HG03175 (cell line): ENCODE measurements around the gene SERPINF2.
"Not testable (repeated sequence)": the region's sequence is repeated elsewhere in the genome, so short reads cannot be mapped to it uniquely, and the experiment has no call there.

ENCODE experiments used
- ATAC-seq: cut with Tn5 transposase; IDR thresholded peaks from one replicate; pipeline ENCODE4 v1.9.1; 2021; ENCODE audit warnings: mild to moderate bottlenecking, moderate library complexity; ENCODE audit not compliant: unreplicated experiment

Gene SERPINF2

GRCh38 chr17:1716076-1716911 lies 26.4 kb upstream of the SERPINF2 start:
- ATAC-seq = peak; percentile 80

- peak; percentile 47 for ATAC-seq
These were observed 25.6 kb upstream of the SERPINF2 start for GRCh38 chr17:1716912-1717695.

GRCh38 chr17:1718362-1719165 lies 24.1 kb upstream of the SERPINF2 start:
- no peak for ATAC-seq

- ATAC-seq = no peak
These were observed 21.8 kb upstream of the SERPINF2 start for GRCh38 chr17:1720856-1721386.

- not testable (repeated sequence) for ATAC-seq
These were observed 20.6 kb upstream of the SERPINF2 start for GRCh38 chr17:1722022-1722421.

GRCh38 chr17:1724351-1724868 lies 18.3 kb upstream of the SERPINF2 start, which contains the start of gene WDR81:
Gene WDR81, plus strand, starts transcription at chr17:1724704. Its CDS starts 256 bp downstream, at chr17:1724960.
- peak; percentile 54 for ATAC-seq

GRCh38 chr17:1724869-1725641 lies 17.6 kb upstream of the SERPINF2 start:
- ATAC-seq = peak; percentile 36

- ATAC-seq = no peak
These were observed 16.8 kb upstream of the SERPINF2 start for GRCh38 chr17:1725642-1726511.

GRCh38 chr17:1726626-1727257 lies 15.9 kb upstream of the SERPINF2 start:
- ATAC-seq = no peak

GRCh38 chr17:1727258-1727789 lies 15.3 kb upstream of the SERPINF2 start:
- no peak for ATAC-seq

- ATAC-seq = no peak
These were observed 14.6 kb upstream of the SERPINF2 start for GRCh38 chr17:1727876-1728630.

GRCh38 chr17:1729966-1730325 lies 12.7 kb upstream of the SERPINF2 start:
- no peak for ATAC-seq

GRCh38 chr17:1730326-1731193 lies 12.1 kb upstream of the SERPINF2 start:
- no peak for ATAC-seq

GRCh38 chr17:1731194-1731506 lies 11.5 kb upstream of the SERPINF2 start:
- ATAC-seq = no peak

GRCh38 chr17:1732241-1732832 lies 10.3 kb upstream of the SERPINF2 start:
- no peak for ATAC-seq

GRCh38 chr17:1732833-1733321 lies 9.8 kb upstream of the SERPINF2 start:
- no peak for ATAC-seq
